H9 (cell line): ENCODE data around the gene PARK7. TPM values are rescaled to one million over a fixed set of nuclear protein-coding genes. Genes with fewer than 3 reads are reported as not detected.

Source experiments
- DNase-seq: peaks from one replicate; pipeline ENCODE4 v3.0.0-alpha.2; 2017
- H2AFZ ChIP-seq: one replicate; pipeline ENCODE4 v1.6.1; 2013; ENCODE audit warnings: mild to moderate bottlenecking, low read length, control low read depth, moderate library complexity
- H2AK5ac ChIP-seq: 2 replicates; pipeline ENCODE4 v1.6.1; 2013; ENCODE audit warnings: low read length, control low read depth, mixed read lengths; ENCODE audit not compliant: insufficient read length
- H2BK120ac ChIP-seq: one replicate; pipeline ENCODE4 v1.6.1; 2013; ENCODE audit warnings: low read depth, mild to moderate bottlenecking, low read length, control low read depth, inconsistent platforms; ENCODE audit not compliant: poor library complexity, severe bottlenecking
- H2BK12ac ChIP-seq: 2 replicates; pipeline ENCODE4 v1.6.1; 2013; ENCODE audit warnings: low read length, control low read depth, mixed read lengths, low read depth; ENCODE audit not compliant: insufficient read length
- H2BK15ac ChIP-seq: 2 replicates; pipeline ENCODE4 v1.6.1; 2013; ENCODE audit warnings: low read depth, low read length, control low read depth
- H2BK20ac ChIP-seq: one replicate; pipeline ENCODE4 v1.6.1; 2013; ENCODE audit warnings: low read depth, mild to moderate bottlenecking, low read length, control low read depth, inconsistent platforms; ENCODE audit not compliant: poor library complexity, severe bottlenecking
- H2BK5ac ChIP-seq: 2 replicates; pipeline ENCODE4 v1.6.1; 2013; ENCODE audit warnings: low read length, control low read depth, mixed read lengths; ENCODE audit not compliant: insufficient read length
- H3K14ac ChIP-seq: 2 replicates; pipeline ENCODE4 v1.6.1; 2013; ENCODE audit warnings: low read length, control low read depth; ENCODE audit not compliant: insufficient read depth
- H3K18ac ChIP-seq: 2 replicates; pipeline ENCODE4 v1.6.1; 2013; ENCODE audit warnings: low read depth, mild to moderate bottlenecking, mixed read lengths, low read length, control low read depth; ENCODE audit not compliant: insufficient read length
- H3K23ac ChIP-seq: 2 replicates; pipeline ENCODE4 v1.6.1; 2013; ENCODE audit warnings: low read length, control low read depth, mixed read lengths, low read depth; ENCODE audit not compliant: insufficient read length
- H3K23me2 ChIP-seq: 2 replicates; pipeline ENCODE4 v1.6.1; 2013; ENCODE audit warnings: low read depth, mild to moderate bottlenecking, mixed read lengths, low read length, control low read depth; ENCODE audit not compliant: insufficient read length, poor library complexity, severe bottlenecking
- H3K27ac ChIP-seq: 2 replicates; pipeline ENCODE4 v1.5.1; 2013; ENCODE audit warnings: low read length, control low read depth, mixed read lengths, low read depth; ENCODE audit not compliant: insufficient read length
- H3K27me3 ChIP-seq: 2 replicates; pipeline ENCODE4 v1.6.1; 2013; ENCODE audit warnings: low read length, control low read depth, inconsistent platforms; ENCODE audit not compliant: insufficient read depth
- H3K4ac ChIP-seq: 2 replicates; pipeline ENCODE4 v1.6.1; 2013; ENCODE audit warnings: low read depth, mild to moderate bottlenecking, control low read depth, inconsistent platforms, low read length, moderate library complexity
- H3K4me1 ChIP-seq: 2 replicates; pipeline ENCODE4 v1.6.1; 2013; ENCODE audit warnings: low read length, control low read depth, inconsistent platforms; ENCODE audit not compliant: insufficient read depth
- H3K4me2 ChIP-seq: 2 replicates; pipeline ENCODE4 v1.6.1; 2013; ENCODE audit warnings: low read length, control low read depth, mixed read lengths; ENCODE audit not compliant: insufficient read length, insufficient read depth
- H3K56ac ChIP-seq: 2 replicates; pipeline ENCODE4 v1.6.1; 2013; ENCODE audit warnings: low read depth, mild to moderate bottlenecking, mixed read lengths, low read length, control low read depth; ENCODE audit not compliant: insufficient read length
- H3K79me1 ChIP-seq: 2 replicates; pipeline ENCODE4 v1.6.1; 2013; ENCODE audit warnings: low read depth, mild to moderate bottlenecking, moderate library complexity, low read length, control low read depth, inconsistent platforms; ENCODE audit not compliant: insufficient read depth, poor library complexity, severe bottlenecking
- H3K79me2 ChIP-seq: 2 replicates; pipeline ENCODE4 v1.6.1; 2013; ENCODE audit warnings: low read length, control low read depth, inconsistent platforms; ENCODE audit not compliant: insufficient read depth
- H3K9ac ChIP-seq: 2 replicates; pipeline ENCODE4 v1.6.1; 2013; ENCODE audit warnings: low read length, control low read depth, mixed read lengths; ENCODE audit not compliant: insufficient read length; ENCODE audit errors: extremely low read depth
- H3K9me3 ChIP-seq: one replicate; pipeline ENCODE4 v1.6.1; 2013; ENCODE audit warnings: low read depth, low read length, inconsistent platforms; ENCODE audit not compliant: control insufficient read depth
- H3T11ph ChIP-seq: one replicate; pipeline ENCODE4 v1.6.1; 2013; ENCODE audit warnings: mild to moderate bottlenecking, low read length, control low read depth, inconsistent platforms
- H4K20me1 ChIP-seq: one replicate; pipeline ENCODE4 v1.6.1; 2013; ENCODE audit not compliant: control insufficient read depth, insufficient read length, insufficient read depth
- H4K5ac ChIP-seq: 2 replicates; pipeline ENCODE4 v1.6.1; 2013; ENCODE audit warnings: low read depth, mild to moderate bottlenecking, mixed read lengths, low read length, control low read depth; ENCODE audit not compliant: insufficient read length
- H4K8ac ChIP-seq: replicated peaks from 2 replicates; pipeline ENCODE4 v1.6.1; 2013; ENCODE audit warnings: low read length, control low read depth, mixed read lengths, low read depth; ENCODE audit not compliant: insufficient read length
- H4K91ac ChIP-seq: 2 replicates; pipeline ENCODE4 v1.6.1; 2013; ENCODE audit warnings: low read depth, mild to moderate bottlenecking, moderate library complexity, mixed read lengths, low read length, control low read depth; ENCODE audit not compliant: insufficient read length
- H3K27ac Mint-ChIP-seq, 3 experiments: 2 replicates in 2 of 3; 3 replicates in 1 of 3; pipeline ENCODE4 v1.8.0; 2020 to 2021; ENCODE audit warnings: mixed read lengths in 3 of 3, mild to moderate bottlenecking in 1 of 3, moderate library complexity in 1 of 3
- H3K27me3 Mint-ChIP-seq: 2 replicates; pipeline ENCODE4 v1.8.0; 2021; ENCODE audit warnings: low read depth, mild to moderate bottlenecking, moderate library complexity, mixed read lengths
- H3K36me3 Mint-ChIP-seq, 3 experiments: 2 replicates in 2 of 3; 3 replicates in 1 of 3; pipeline ENCODE4 v1.8.0; 2020 to 2021; ENCODE audit warnings: low read depth in 3 of 3, mixed read lengths in 3 of 3; ENCODE audit not compliant: insufficient read depth in 1 of 3
- H3K4me1 Mint-ChIP-seq, 2 experiments: 2 replicates each; pipeline ENCODE4 v1.8.0; 2020; ENCODE audit warnings: mixed read lengths in 2 of 2
- H3K4me3 Mint-ChIP-seq, 2 experiments: 2 replicates in 1 of 2; 3 replicates in 1 of 2; pipeline ENCODE4 v1.8.0; 2020 to 2021; ENCODE audit warnings: mild to moderate bottlenecking in 2 of 2, mixed read lengths in 2 of 2, moderate library complexity in 1 of 2
- H3K9me3 Mint-ChIP-seq, 2 experiments: 2 replicates in 1 of 2; 3 replicates in 1 of 2; pipeline ENCODE4 v1.8.0; 2020; ENCODE audit warnings: mild to moderate bottlenecking in 2 of 2, mixed read lengths in 2 of 2, moderate library complexity in 1 of 2
- CTCF ChIP-seq: fragments of 200-600 bp; sonication (generic); conservative IDR thresholded peaks from 3 replicates; pipeline ENCODE4 v1.8.0; 2021; ENCODE audit warnings: antibody characterized with exemption, mild to moderate bottlenecking
- total RNA-seq: library from RNA; stranded (reverse); gene quantifications from 2 replicates; pipeline ENCODE4 v1.2.1, GENCODE V29; 2021

The PARK7 gene
- total RNA-seq, 1 experiment from 2014 or later, result 370 TPM

GRCh38 chr1:8016895-8017241, 55.4 kb downstream of the PARK7 start:
- no peaks in the 10 kb centered on the region for H3K27me3 ChIP-seq
- H2BK15ac ChIP-seq, result no peak overlapping the region
- H3K27ac ChIP-seq, result no peak overlapping the region
- no peak overlapping the region for H2BK12ac ChIP-seq
- no peak overlapping the region for H2AK5ac ChIP-seq
- no peak overlapping the region for H2AFZ ChIP-seq
- DNase-seq, result no peak
- no peak overlapping the region for H3T11ph ChIP-seq
- no peaks in the 10 kb centered on the region for H3K23me2 ChIP-seq
- Mint-ChIP-seq H3K27me3 (no peaks in the 10 kb centered on the region), H3K4me1 (peaks cover 53 to 68% of the 10 kb centered on the region in 2 experiments), H3K36me3 (peaks cover 25 to 32% (median 28%) of the 10 kb centered on the region in 3 experiments), H3K4me3 (no peak overlapping the region), H3K27ac (peak overlapping the region in 2 of 3 experiments; percentile 27 to 88; a peak in 1 of 7 replicates), H3K9me3 (no peaks in the 10 kb centered on the region)
- peaks cover 10% of the 10 kb centered on the region for H3K79me1 ChIP-seq
- H4K20me1 ChIP-seq, result no peaks in the 10 kb centered on the region
- H3K56ac ChIP-seq, result no peak overlapping the region
- no peak overlapping the region for H3K4ac ChIP-seq
- H3K9me3 ChIP-seq, result no peaks in the 10 kb centered on the region
- no peak overlapping the region for H2BK5ac ChIP-seq
- no peak overlapping the region for H3K14ac ChIP-seq
- no peak overlapping the region for H3K18ac ChIP-seq
- H4K8ac ChIP-seq, result no peak overlapping the region
- H2BK120ac ChIP-seq, result no peak overlapping the region
- H3K4me2 ChIP-seq, result no peak overlapping the region
- no peak overlapping the region for H4K91ac ChIP-seq
- H3K9ac ChIP-seq, result no peak overlapping the region
- no peak overlapping the region for H3K23ac ChIP-seq
- H2BK20ac ChIP-seq, result no peak overlapping the region
- no peak overlapping the region for H4K5ac ChIP-seq
- H3K79me2 ChIP-seq, result peaks cover 36% of the 10 kb centered on the region; the same call in 1 of the 2 replicates
- TF ChIP-seq CTCF, result no peak
- H3K4me1 ChIP-seq, result peaks cover 7% of the 10 kb centered on the region; the same call in 1 of the 2 replicates
